A673 (cell line): ENCODE results near the gene TRIM25. TPM values are rescaled to one million over a fixed set of nuclear protein-coding genes. Genes with fewer than 3 reads are reported as not detected.

Experiments
- BruUV-seq: library from RNA; stranded (reverse); fragments of 400-500 nt; replicated peaks from 2 replicates; lab custom pipeline; 2021; lab: Mats Ljungman, UMichigan
- CTCF ChIA-PET: fragments of 300-600 bp; sonication (Branson Sonifier 250); formaldehyde crosslinking; loops from one replicate; lab custom pipeline; 2022; ENCODE audit warnings: antibody characterized with exemption; lab: Charles Lee
- POLR2A ChIA-PET: fragments of 300-600 bp; sonication (Branson Sonifier 250); formaldehyde crosslinking; loops from one replicate; lab custom pipeline; 2022; ENCODE audit warnings: antibody characterized with exemption; ENCODE audit not compliant: low non-redundant PET; lab: Charles Lee
- DNase-seq: peaks from one replicate; pipeline ENCODE4 v3.0.0-alpha.2; 2015; ENCODE audit warnings: low spot score
- H3K27ac ChIP-seq: fragments of 200-600 bp; sonication (generic); 2 replicates; pipeline ENCODE4 v1.5.1; 2016; ENCODE audit warnings: mixed run types, low read depth, mild to moderate bottlenecking, mixed read lengths, antibody characterized with exemption, low read length; ENCODE audit not compliant: poor library complexity, severe bottlenecking
- H3K27me3 ChIP-seq: fragments of 200-600 bp; sonication (generic); replicated peaks from 2 replicates; pipeline ENCODE4 v1.6.1; 2017; ENCODE audit warnings: mixed run types, low read depth, mild to moderate bottlenecking, mixed read lengths, antibody characterized with exemption, low read length; ENCODE audit not compliant: insufficient read depth, poor library complexity
- H3K36me3 ChIP-seq: fragments of 200-600 bp; sonication (generic); 2 replicates; pipeline ENCODE4 v1.6.1; 2016; ENCODE audit warnings: mixed run types, mild to moderate bottlenecking, mixed read lengths, antibody characterized with exemption, low read length; ENCODE audit not compliant: insufficient read depth, poor library complexity, severe bottlenecking
- H3K4me1 ChIP-seq: fragments of 200-600 bp; sonication (generic); 2 replicates; pipeline ENCODE4 v1.6.1; 2017; ENCODE audit warnings: mixed run types, mild to moderate bottlenecking, mixed read lengths, antibody characterized with exemption, low read length; ENCODE audit not compliant: insufficient read depth, poor library complexity, severe bottlenecking
- H3K4me3 ChIP-seq: fragments of 200-600 bp; sonication (generic); 2 replicates; pipeline ENCODE4 v1.5.1; 2016; ENCODE audit warnings: low read depth, mixed run types, mild to moderate bottlenecking, mixed read lengths, low read length; ENCODE audit not compliant: poor library complexity, severe bottlenecking
- H3K9me3 ChIP-seq: fragments of 200-600 bp; sonication (generic); 2 replicates; pipeline ENCODE4 v1.6.1; 2016; ENCODE audit warnings: mixed run types, low read depth, mild to moderate bottlenecking, mixed read lengths, antibody characterized with exemption, low read length; ENCODE audit not compliant: poor library complexity, severe bottlenecking
- EZH2 ChIP-seq: fragments of 200-600 bp; sonication (generic); IDR thresholded peaks from 2 replicates; pipeline ENCODE4 v1.6.1; 2017; ENCODE audit warnings: borderline replicate concordance, low read depth, mild to moderate bottlenecking, mixed read lengths, antibody characterized with exemption, low read length; ENCODE audit not compliant: poor library complexity, severe bottlenecking
- intact Hi-C: fragments of 100-400 bp; cut with micrococcal nuclease; formaldehyde crosslinking; loops from one replicate; pipeline ENCODE4 v1.10.0; 2022; ENCODE audit not compliant: unreplicated experiment
- total RNA-seq: library from RNA; stranded (reverse); gene quantifications from 2 replicates; pipeline ENCODE4 v1.2.3, GENCODE V29; 2021
- TF ChIP-seq, protein P1 (sequence below): fragments of 300-800, 200-600 bp; sonication (generic); conservative IDR thresholded peaks from 2 replicates; pipeline ENCODE4 v1.5.1; 2017; ENCODE audit warnings: low read depth, mild to moderate bottlenecking, antibody characterized with exemption, low read length, moderate library complexity, mixed read lengths

TRIM25 gene
- total RNA-seq, 1 experiment from 2014 or later, result 58.0 TPM

DNA sequence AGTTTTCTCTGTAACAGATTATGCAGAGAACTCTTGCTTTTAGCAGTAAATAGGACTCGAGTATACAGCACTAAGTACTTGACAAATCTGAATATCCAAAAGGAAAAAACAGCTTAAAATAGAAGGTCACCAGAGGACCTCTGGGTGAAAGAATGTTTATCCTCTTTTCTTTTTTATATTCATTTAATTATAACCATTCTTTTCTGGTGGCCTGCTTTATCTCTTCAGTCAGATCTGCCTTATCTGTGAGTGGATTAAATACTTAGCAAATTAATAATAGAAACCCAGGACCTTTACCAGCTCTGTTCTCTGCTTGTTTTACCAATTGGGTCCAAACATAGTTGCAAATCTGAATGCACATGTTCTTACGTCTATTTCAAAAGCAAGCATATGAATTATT lies 71.3 kb downstream of the TRIM25 start:
- ChIA-PET POLR2A (no interaction called here), CTCF (no interaction called here)
- intact Hi-C loops, result no loop called here
- Histone ChIP-seq H3K27ac (no peak overlapping the region), H3K4me1 (peaks cover 8% of the 10 kb centered on the region), H3K27me3 (no peaks in the 10 kb centered on the region), H3K9me3 (no peaks in the 10 kb centered on the region), H3K4me3 (no peak overlapping the region), H3K36me3 (no peaks in the 10 kb centered on the region)
- TF ChIP-seq, protein P1, sequence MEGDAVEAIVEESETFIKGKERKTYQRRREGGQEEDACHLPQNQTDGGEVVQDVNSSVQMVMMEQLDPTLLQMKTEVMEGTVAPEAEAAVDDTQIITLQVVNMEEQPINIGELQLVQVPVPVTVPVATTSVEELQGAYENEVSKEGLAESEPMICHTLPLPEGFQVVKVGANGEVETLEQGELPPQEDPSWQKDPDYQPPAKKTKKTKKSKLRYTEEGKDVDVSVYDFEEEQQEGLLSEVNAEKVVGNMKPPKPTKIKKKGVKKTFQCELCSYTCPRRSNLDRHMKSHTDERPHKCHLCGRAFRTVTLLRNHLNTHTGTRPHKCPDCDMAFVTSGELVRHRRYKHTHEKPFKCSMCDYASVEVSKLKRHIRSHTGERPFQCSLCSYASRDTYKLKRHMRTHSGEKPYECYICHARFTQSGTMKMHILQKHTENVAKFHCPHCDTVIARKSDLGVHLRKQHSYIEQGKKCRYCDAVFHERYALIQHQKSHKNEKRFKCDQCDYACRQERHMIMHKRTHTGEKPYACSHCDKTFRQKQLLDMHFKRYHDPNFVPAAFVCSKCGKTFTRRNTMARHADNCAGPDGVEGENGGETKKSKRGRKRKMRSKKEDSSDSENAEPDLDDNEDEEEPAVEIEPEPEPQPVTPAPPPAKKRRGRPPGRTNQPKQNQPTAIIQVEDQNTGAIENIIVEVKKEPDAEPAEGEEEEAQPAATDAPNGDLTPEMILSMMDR, result no peak
- no peak for TF ChIP-seq EZH2
- DNase-seq, result no peak
- BruUV-seq, result no TSS peak

GRCh38 chr17:56838687-56839086 lies 75.2 kb downstream of the TRIM25 start:
- H3K36me3 ChIP-seq, result no peaks in the 10 kb centered on the region
- BruUV-seq, result no TSS peak
- H3K27ac ChIP-seq, result no peak overlapping the region
- no peak for DNase-seq
- H3K4me3 ChIP-seq, result no peak overlapping the region
- POLR2A ChIA-PET, result no interaction called here
- H3K4me1 ChIP-seq, result peaks cover 26% of the 10 kb centered on the region
- H3K27me3 ChIP-seq, result no peaks in the 10 kb centered on the region
- intact Hi-C loops, result no loop called here
- CTCF ChIA-PET, result no interaction called here
- no peaks in the 10 kb centered on the region for H3K9me3 ChIP-seq
- no peak for TF ChIP-seq EZH2

Other genes with a start within 250 kb of the TRIM25 start
- gene C17orf67, start 80.1 kb downstream of the TRIM25 start, total RNA-seq, result 2.7 TPM in 2 replicates
- gene DGKE, start 79.9 kb downstream of the TRIM25 start, total RNA-seq, result 9.7 and 10.0 TPM in 2 replicates
- gene COIL, start 47.0 kb upstream of the TRIM25 start, total RNA-seq, result 23.2 and 23.9 TPM in 2 replicates
- 31.8 and 40.1 TPM in 2 replicates for gene SCPEP1, start 64.1 kb upstream of the TRIM25 start, total RNA-seq
- gene AKAP1, start 171.2 kb upstream of the TRIM25 start, total RNA-seq, result 38.8 and 43.4 TPM in 2 replicates